Naive thymus-derived CD4-positive, alpha-beta T cell (primary cell): ENCODE data around the gene THBS2. TPM values are rescaled to one million over a fixed set of nuclear protein-coding genes. Genes with fewer than 3 reads are reported as not detected.

Experiments used
- ATAC-seq: fragments of 150-1000 bp; cut with Tn5 transposase; 2 replicates; pipeline ENCODE4 v1.10.0; 2021; ENCODE audit warnings: mild to moderate bottlenecking, moderate library complexity
- CTCF ChIA-PET: fragments of 350-600 bp; sonication (Branson Sonifier 250); formaldehyde crosslinking; loops from one replicate; lab custom pipeline; 2021; ENCODE audit warnings: antibody characterized with exemption; lab: Charles Lee
- POLR2A ChIA-PET: fragments of 350-600 bp; sonication (Branson Sonifier 250); formaldehyde crosslinking; loops from one replicate; lab custom pipeline; 2021; ENCODE audit warnings: antibody characterized with exemption, inconsistent platforms; lab: Charles Lee
- DNase-seq, 9 donors: peaks; one replicate each; pipeline versions ENCODE4 v3.0.0 to v3.0.0-alpha.2; 2020 to 2022; ENCODE audit warnings: mixed read lengths in 1 of 9
- H3K27ac ChIP-seq: one replicate; pipeline ENCODE4 v1.7.0; 2013; ENCODE audit warnings: mild to moderate bottlenecking, low read depth, low read length, moderate library complexity
- H3K27me3 ChIP-seq, 2 donors: one replicate each; pipeline ENCODE4 v1.7.0; 2013; ENCODE audit warnings: low read length in 2 of 2, mild to moderate bottlenecking in 2 of 2, moderate library complexity in 2 of 2; ENCODE audit not compliant: control insufficient read depth in 2 of 2, insufficient read depth in 2 of 2
- H3K36me3 ChIP-seq, 3 experiments: 1 replicate in 2 of 3; 2 replicates in 1 of 3; pipeline ENCODE4 v1.7.0; 2013; ENCODE audit warnings: low read length in 3 of 3, mild to moderate bottlenecking in 3 of 3, moderate library complexity in 1 of 3; ENCODE audit not compliant: insufficient read depth in 3 of 3, control insufficient read depth in 2 of 3
- H3K4me1 ChIP-seq, 2 donors: one replicate each; pipeline ENCODE4 v1.7.0; 2013; ENCODE audit warnings: low read length in 2 of 2, mild to moderate bottlenecking in 2 of 2, moderate library complexity in 1 of 2; ENCODE audit not compliant: control insufficient read depth in 2 of 2, insufficient read depth in 2 of 2
- H3K4me3 ChIP-seq: 2 replicates; pipeline ENCODE4 v1.7.0; 2013; ENCODE audit warnings: mild to moderate bottlenecking, low read length
- H3K9me3 ChIP-seq, 3 experiments: 1 replicate in 2 of 3; 2 replicates in 1 of 3; pipeline ENCODE4 v1.7.0; 2013; ENCODE audit warnings: low read length in 3 of 3; ENCODE audit not compliant: control insufficient read depth in 2 of 3
- H3K27ac Mint-ChIP-seq, 9 donors: one replicate each; pipeline ENCODE4 v1.8.0; 2020 to 2022; ENCODE audit warnings: mixed read lengths in 9 of 9, mild to moderate bottlenecking in 8 of 9, moderate library complexity in 5 of 9, inconsistent platforms in 2 of 9
- H3K27me3 Mint-ChIP-seq, 5 donors: one replicate each; pipeline ENCODE4 v1.8.0; 2021 to 2022; ENCODE audit warnings: mixed read lengths in 5 of 5, mild to moderate bottlenecking in 1 of 5
- H3K36me3 Mint-ChIP-seq, 5 donors: one replicate each; pipeline ENCODE4 v1.8.0; 2020 to 2022; ENCODE audit warnings: mixed read lengths in 5 of 5, mild to moderate bottlenecking in 3 of 5, inconsistent platforms in 1 of 5
- H3K4me1 Mint-ChIP-seq, 7 donors: one replicate each; pipeline ENCODE4 v1.8.0; 2020 to 2022; ENCODE audit warnings: mixed read lengths in 7 of 7, mild to moderate bottlenecking in 3 of 7, inconsistent platforms in 1 of 7
- H3K4me3 Mint-ChIP-seq, 10 donors: one replicate each; pipeline ENCODE4 v1.8.0; 2020 to 2022; ENCODE audit warnings: mild to moderate bottlenecking in 10 of 10, mixed read lengths in 10 of 10, moderate library complexity in 6 of 10, inconsistent platforms in 2 of 10
- H3K9me3 Mint-ChIP-seq, 11 donors: one replicate each; pipeline ENCODE4 v1.8.0; 2020 to 2022; ENCODE audit warnings: mixed read lengths in 11 of 11, mild to moderate bottlenecking in 4 of 11, inconsistent platforms in 1 of 11, moderate library complexity in 1 of 11
- intact Hi-C, 2 donors: fragments of 100-400 bp; cut with micrococcal nuclease; formaldehyde crosslinking; loops; one replicate each; pipeline ENCODE4 v1.15.1; 2023
- polyA plus RNA-seq, 2 donors: library from polyadenylated mRNA; unstranded; fragments of 300-500 nt; fragmentation: Illumina TruSeq; gene quantifications; one replicate each; pipeline ENCODE4 v1.2.3, GENCODE V29; 2021
- total RNA-seq, 6 experiments: library from RNA in 5 of 6; stranded (reverse) in 5 of 6; gene quantifications; 1 replicate in 5 of 6; 2 replicates in 1 of 6; pipeline ENCODE4 v1.2.3 and lab custom pipeline; 2021 to 2026

THBS2 gene
- total and polyA plus RNA-seq, 7 experiments from 2014 or later, result 0.08 TPM; not detected in 6

- POLR2A ChIA-PET, result no interaction called here
- H3K9me3 Mint-ChIP-seq, result peaks cover 0 to 13% (median 0%) of the 10 kb centered on the region in 11 donors
- intact Hi-C loops, result no loop called here
- Histone ChIP-seq H3K4me3 (no peak overlapping the region), H3K9me3 (no peaks in the 10 kb centered on the region), H3K27me3 (no peaks in the 10 kb centered on the region), H3K36me3 (no peaks in the 10 kb centered on the region), H3K27ac (no peak overlapping the region), H3K4me1 (no peaks in the 10 kb centered on the region)
- H3K4me1 Mint-ChIP-seq, result no peaks in the 10 kb centered on the region
- peaks cover 0 to 4% (median 0%) of the 10 kb centered on the region in 5 donors for H3K36me3 Mint-ChIP-seq
- DNase-seq (no peak), ATAC-seq (no peak)
- no peak overlapping the region for H3K4me3 Mint-ChIP-seq
- CTCF ChIA-PET, result no interaction called here
- H3K27me3 Mint-ChIP-seq, result peaks cover 0 to 17% (median 13%) of the 10 kb centered on the region in 5 donors
- H3K27ac Mint-ChIP-seq, result no peak overlapping the region
Measured at GRCh38 chr6:169189182-169189581, 64.5 kb downstream of the THBS2 start.

- H3K4me1 ChIP-seq, result no peaks in the 10 kb centered on the region
- DNase-seq (no peak), ATAC-seq (no peak)
- Mint-ChIP-seq H3K4me1 (no peaks in the 10 kb centered on the region), H3K36me3 (peaks cover 0 to 4% (median 0%) of the 10 kb centered on the region in 5 donors), H3K4me3 (no peak overlapping the region), H3K27ac (no peak overlapping the region), H3K9me3 (peaks cover 0 to 13% (median 0%) of the 10 kb centered on the region in 11 donors), H3K27me3 (peaks cover 0 to 17% (median 9%) of the 10 kb centered on the region in 5 donors)
- no peaks in the 10 kb centered on the region for H3K36me3 ChIP-seq
- no peak overlapping the region for H3K27ac ChIP-seq
- intact Hi-C loops, result no loop called here
- CTCF ChIA-PET, result no interaction called here
- H3K27me3 ChIP-seq, result no peaks in the 10 kb centered on the region
- no peak overlapping the region for H3K4me3 ChIP-seq
- POLR2A ChIA-PET, result no interaction called here
- no peaks in the 10 kb centered on the region for H3K9me3 ChIP-seq
Measured at GRCh38 chr6:169188475-169188874, 65.2 kb downstream of the THBS2 start.

GRCh38 chr6:169188051-169188470, 65.6 kb downstream of the THBS2 start:
- Mint-ChIP-seq H3K36me3 (peaks cover 0 to 2% (median 0%) of the 10 kb centered on the region in 5 donors), H3K4me1 (no peaks in the 10 kb centered on the region), H3K27me3 (peaks cover 0 to 14% (median 5%) of the 10 kb centered on the region in 5 donors), H3K4me3 (no peak overlapping the region), H3K9me3 (peaks cover 0 to 10% (median 0%) of the 10 kb centered on the region in 11 donors), H3K27ac (no peak overlapping the region)
- Histone ChIP-seq H3K27ac (no peak overlapping the region), H3K36me3 (no peaks in the 10 kb centered on the region), H3K4me3 (no peak overlapping the region), H3K9me3 (no peaks in the 10 kb centered on the region), H3K4me1 (no peaks in the 10 kb centered on the region), H3K27me3 (no peaks in the 10 kb centered on the region)
- DNase-seq (no peak), ATAC-seq (no peak)
- ChIA-PET POLR2A (no interaction called here), CTCF (no interaction called here)
- intact Hi-C loops, result no loop called here

GRCh38 chr6:169186496-169187169, 67.0 kb downstream of the THBS2 start:
- ChIA-PET POLR2A (no interaction called here), CTCF (no interaction called here)
- intact Hi-C loops, result no loop called here
- Mint-ChIP-seq H3K27ac (no peak overlapping the region), H3K36me3 (no peaks in the 10 kb centered on the region), H3K4me3 (no peak overlapping the region), H3K27me3 (peaks cover 0 to 6% (median 0%) of the 10 kb centered on the region in 5 donors), H3K9me3 (peaks cover 0 to 7% (median 0%) of the 10 kb centered on the region in 11 donors), H3K4me1 (no peaks in the 10 kb centered on the region)
- Histone ChIP-seq H3K4me1 (no peaks in the 10 kb centered on the region), H3K36me3 (no peaks in the 10 kb centered on the region), H3K9me3 (no peaks in the 10 kb centered on the region), H3K27me3 (no peaks in the 10 kb centered on the region), H3K27ac (no peak overlapping the region), H3K4me3 (no peak overlapping the region)
- no peak for DNase-seq
- no peak for ATAC-seq

- no peaks in the 10 kb centered on the region for H3K36me3 Mint-ChIP-seq
- H3K9me3 Mint-ChIP-seq, result peaks cover 0 to 2% (median 0%) of the 10 kb centered on the region in 11 donors
- ChIA-PET POLR2A (no interaction called here), CTCF (no interaction called here)
- Histone ChIP-seq H3K27ac (no peak overlapping the region), H3K4me3 (no peak overlapping the region), H3K27me3 (no peaks in the 10 kb centered on the region), H3K4me1 (no peaks in the 10 kb centered on the region), H3K9me3 (no peaks in the 10 kb centered on the region), H3K36me3 (no peaks in the 10 kb centered on the region)
- DNase-seq, result no peak
- intact Hi-C loops, result no loop called here
- H3K4me1 Mint-ChIP-seq, result no peaks in the 10 kb centered on the region
- H3K4me3 Mint-ChIP-seq, result no peak overlapping the region
- no peak overlapping the region for H3K27ac Mint-ChIP-seq
- ATAC-seq, result no peak
- H3K27me3 Mint-ChIP-seq, result peaks cover 0 to 3% (median 0%) of the 10 kb centered on the region in 5 donors
Measured at GRCh38 chr6:169185692-169186485, 67.8 kb downstream of the THBS2 start.

GRCh38 chr6:169185011-169185521, 68.6 kb downstream of the THBS2 start:
- H3K4me1 Mint-ChIP-seq, result no peaks in the 10 kb centered on the region
- no peak for ATAC-seq
- H3K4me3 ChIP-seq, result no peak overlapping the region
- ChIA-PET POLR2A (no interaction called here), CTCF (no interaction called here)
- H3K9me3 ChIP-seq, result no peaks in the 10 kb centered on the region
- no peak for DNase-seq
- H3K27me3 Mint-ChIP-seq, result peaks cover 0 to 3% (median 0%) of the 10 kb centered on the region in 5 donors
- intact Hi-C loops, result no loop called here
- H3K4me1 ChIP-seq, result no peaks in the 10 kb centered on the region
- peaks cover 0 to 3% (median 0%) of the 10 kb centered on the region in 11 donors for H3K9me3 Mint-ChIP-seq
- H3K4me3 Mint-ChIP-seq, result no peak overlapping the region
- no peaks in the 10 kb centered on the region for H3K27me3 ChIP-seq
- H3K27ac ChIP-seq, result no peak overlapping the region
- H3K36me3 ChIP-seq, result no peaks in the 10 kb centered on the region
- H3K27ac Mint-ChIP-seq, result no peak overlapping the region
- no peaks in the 10 kb centered on the region for H3K36me3 Mint-ChIP-seq
